OCI-M1 (cell line): Measurements from ENCODE around the gene TEX2.
"Not testable (repeated sequence)": the region's sequence is repeated elsewhere in the genome, so short reads cannot be mapped to it uniquely, and the experiment has no call there.

Experiments
- DNase-seq: peaks from one replicate; lab custom pipeline; 2025; lab: John Stamatoyannopoulos, UW

Gene TEX2

GRCh38 chr17:64236827-64237403 is 26.1 kb downstream of the TEX2 start:
- DNase-seq, result no peak

- no peak for DNase-seq
Measured at GRCh38 chr17:64234961-64235360, 28.1 kb downstream of the TEX2 start.

- DNase-seq, result no peak
Measured at GRCh38 chr17:64232466-64233262, 30.4 kb downstream of the TEX2 start.

- DNase-seq, result no peak
Measured at GRCh38 chr17:64231567-64232141, 31.4 kb downstream of the TEX2 start.

GRCh38 chr17:64230791-64231408 is 32.2 kb downstream of the TEX2 start:
- no peak for DNase-seq

GRCh38 chr17:64229815-64230728 is 33.0 kb downstream of the TEX2 start:
- DNase-seq, result no peak

- DNase-seq, result no peak
Measured at GRCh38 chr17:64226132-64226531, 36.9 kb downstream of the TEX2 start.

GRCh38 chr17:64225410-64225809 is 37.6 kb downstream of the TEX2 start:
- no peak for DNase-seq

GRCh38 chr17:64223931-64224629 is 39.0 kb downstream of the TEX2 start:
- DNase-seq, result no peak

- no peak for DNase-seq
Measured at GRCh38 chr17:64223283-64223682, 39.8 kb downstream of the TEX2 start.

- DNase-seq, result no peak
Measured at GRCh38 chr17:64221679-64222078, 41.4 kb downstream of the TEX2 start.

- DNase-seq, result not testable (repeated sequence)
Measured at GRCh38 chr17:64220604-64221003, 42.5 kb downstream of the TEX2 start.

GRCh38 chr17:64219571-64219970 is 43.5 kb downstream of the TEX2 start:
- DNase-seq, result no peak

- DNase-seq, result no peak
Measured at GRCh38 chr17:64218066-64218465, 45.0 kb downstream of the TEX2 start.

GRCh38 chr17:64217249-64217691 is 45.8 kb downstream of the TEX2 start:
- peak; percentile 19 for DNase-seq

GRCh38 chr17:64216338-64217248 is 46.5 kb downstream of the TEX2 start:
- DNase-seq, result peak; percentile 33

GRCh38 chr17:64216000-64216337 is 47.1 kb downstream of the TEX2 start:
- DNase-seq, result no peak

- DNase-seq, result no peak
Measured at GRCh38 chr17:64214950-64215349, 48.1 kb downstream of the TEX2 start.

GRCh38 chr17:64213995-64214811 is 48.9 kb downstream of the TEX2 start:
- DNase-seq, result peak; percentile 92
